SJSA1 (cell line): ENCODE data around the gene IGF2R. TPM values are rescaled to one million over a fixed set of nuclear protein-coding genes. Genes with fewer than 3 reads are reported as not detected.

Experiments
- DNase-seq, 2 experiments: peaks; one replicate each; pipeline ENCODE4 v3.0.0-alpha.2; 2015 to 2020; ENCODE audit warnings: low spot score in 2 of 2, low read depth in 1 of 2
- H3K27ac ChIP-seq: fragments of 250-450 bp; sonication (Bioruptor Pico); 2 replicates; pipeline ENCODE4 v1.5.1; 2020; ENCODE audit warnings: mild to moderate bottlenecking, moderate library complexity
- H3K27me3 ChIP-seq: fragments of 250-450 bp; sonication (Bioruptor Pico); replicated peaks from 2 replicates; pipeline ENCODE4 v1.5.1; 2020; ENCODE audit warnings: mild to moderate bottlenecking, moderate library complexity
- H3K36me3 ChIP-seq: fragments of 250-450 bp; sonication (Bioruptor Pico); 2 replicates; pipeline ENCODE4 v1.5.1; 2020; ENCODE audit warnings: mild to moderate bottlenecking
- H3K4me1 ChIP-seq: fragments of 250-450 bp; sonication (Bioruptor Pico); replicated peaks from 2 replicates; pipeline ENCODE4 v1.6.1; 2021; ENCODE audit warnings: mild to moderate bottlenecking
- H3K4me3 ChIP-seq: fragments of 250-450 bp; sonication (Bioruptor Pico); 2 replicates; pipeline ENCODE4 v1.5.1; 2020; ENCODE audit warnings: mild to moderate bottlenecking
- H3K9me3 ChIP-seq: fragments of 250-450 bp; sonication (Bioruptor Pico); replicated peaks from 2 replicates; pipeline ENCODE4 v1.5.1; 2020; ENCODE audit warnings: mild to moderate bottlenecking
- total RNA-seq: library from RNA; depleted of rRNA; stranded (reverse); fragments of >200 nt; shearing (Covaris generic); gene quantifications from 2 replicates; pipeline ENCODE4 v1.2.3, GENCODE V29; 2014

IGF2R gene
- total RNA-seq, 1 experiment from 2014 or later = 54.7 TPM

DNA sequence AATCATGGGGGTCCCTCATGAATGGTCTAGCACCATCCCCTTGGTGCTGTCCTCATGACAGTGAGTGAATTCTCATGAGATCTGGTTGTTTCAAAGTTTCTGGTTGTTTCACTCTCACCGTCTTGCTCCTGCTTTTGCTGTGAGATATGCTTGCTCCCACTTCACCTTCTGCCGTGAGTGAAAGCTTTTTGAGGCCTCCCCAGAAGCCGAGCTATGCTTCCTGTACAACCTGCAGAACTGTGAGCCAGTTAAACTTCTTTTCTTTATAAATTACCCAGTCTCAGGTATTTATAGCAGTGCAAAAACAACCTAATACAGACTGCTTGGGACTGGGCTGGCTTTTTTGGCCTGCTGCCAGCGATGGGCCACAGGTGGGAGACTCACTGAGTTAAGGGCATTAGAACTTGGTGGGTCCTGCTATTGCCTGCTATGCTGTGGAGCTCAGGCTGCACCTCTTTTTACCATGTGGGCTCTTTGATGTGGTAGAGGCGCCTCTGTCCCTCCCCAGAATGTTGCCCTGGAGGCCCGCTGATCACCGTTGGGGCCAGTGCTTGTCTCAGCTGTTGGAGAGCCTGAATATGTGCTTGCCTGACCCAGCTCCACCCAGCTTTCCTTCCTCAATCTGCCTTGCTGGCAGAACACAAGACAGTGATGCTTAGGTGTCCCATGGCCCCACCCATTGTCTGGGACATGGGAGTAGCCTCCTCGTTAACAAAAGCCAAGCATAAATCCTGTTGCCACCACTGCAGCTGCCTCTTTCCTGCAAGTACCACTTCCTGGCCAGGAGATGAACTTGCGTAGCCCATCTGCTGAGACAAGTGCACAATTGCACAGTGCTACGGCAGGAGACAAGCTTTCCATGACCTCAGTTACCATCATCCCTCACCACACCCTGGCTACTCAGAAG, 47.1 kb downstream of the IGF2R start:
- Histone ChIP-seq H3K27me3 (no peaks in the 10 kb centered on the region), H3K4me1 (no peaks in the 10 kb centered on the region), H3K36me3 (peaks cover 28% of the 10 kb centered on the region), H3K4me3 (no peak overlapping the region), H3K27ac (no peak overlapping the region), H3K9me3 (no peaks in the 10 kb centered on the region)
- no peak for DNase-seq

- H3K27ac ChIP-seq = no peak overlapping the region
- no peak overlapping the region for H3K4me3 ChIP-seq
- H3K27me3 ChIP-seq = no peaks in the 10 kb centered on the region
- H3K4me1 ChIP-seq = no peaks in the 10 kb centered on the region
- peaks cover 27% of the 10 kb centered on the region for H3K36me3 ChIP-seq
- no peaks in the 10 kb centered on the region for H3K9me3 ChIP-seq
- no peak for DNase-seq
These were observed 53.2 kb downstream of the IGF2R start for GRCh38 chr6:160022101-160022500.

- Histone ChIP-seq H3K4me1 (no peaks in the 10 kb centered on the region), H3K27me3 (no peaks in the 10 kb centered on the region), H3K4me3 (no peak overlapping the region), H3K36me3 (peaks cover 31% of the 10 kb centered on the region), H3K27ac (no peak overlapping the region), H3K9me3 (no peaks in the 10 kb centered on the region)
- no peak for DNase-seq
These were observed 53.9 kb downstream of the IGF2R start for GRCh38 chr6:160022793-160023192.

GRCh38 chr6:160024152-160024551, 55.3 kb downstream of the IGF2R start:
- peaks cover 35% of the 10 kb centered on the region for H3K36me3 ChIP-seq
- no peak for DNase-seq
- H3K4me3 ChIP-seq = no peak overlapping the region
- no peak overlapping the region for H3K27ac ChIP-seq
- H3K9me3 ChIP-seq = no peaks in the 10 kb centered on the region
- H3K27me3 ChIP-seq = no peaks in the 10 kb centered on the region
- H3K4me1 ChIP-seq = no peaks in the 10 kb centered on the region

- no peak for DNase-seq
- H3K9me3 ChIP-seq = no peaks in the 10 kb centered on the region
- H3K36me3 ChIP-seq = peaks cover 62% of the 10 kb centered on the region
- H3K4me1 ChIP-seq = peaks cover 16% of the 10 kb centered on the region
- no peak overlapping the region for H3K27ac ChIP-seq
- no peaks in the 10 kb centered on the region for H3K27me3 ChIP-seq
- no peak overlapping the region for H3K4me3 ChIP-seq
These were observed 58.2 kb downstream of the IGF2R start for GRCh38 chr6:160027076-160027475.

DNA sequence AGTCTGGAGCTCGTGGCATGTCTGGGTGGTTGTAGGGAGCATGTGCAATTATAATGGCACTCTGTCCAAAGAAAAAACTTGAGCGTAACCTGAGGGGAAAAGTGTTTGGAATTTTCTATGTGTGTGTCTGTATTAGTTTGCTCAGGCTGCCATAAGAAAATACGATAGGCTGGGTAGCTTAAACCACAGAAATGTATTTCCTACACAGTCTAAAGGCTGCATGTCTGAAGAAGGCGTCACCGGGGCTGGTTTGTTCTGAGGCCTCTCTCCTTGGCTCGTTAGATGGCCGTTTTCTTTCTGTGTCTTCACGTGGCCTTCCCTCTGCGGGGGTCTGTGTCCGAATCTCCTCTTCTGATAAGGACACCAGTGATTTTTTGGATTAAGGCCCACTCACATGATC, 59.0 kb downstream of the IGF2R start:
- no peak overlapping the region for H3K27ac ChIP-seq

DNA sequence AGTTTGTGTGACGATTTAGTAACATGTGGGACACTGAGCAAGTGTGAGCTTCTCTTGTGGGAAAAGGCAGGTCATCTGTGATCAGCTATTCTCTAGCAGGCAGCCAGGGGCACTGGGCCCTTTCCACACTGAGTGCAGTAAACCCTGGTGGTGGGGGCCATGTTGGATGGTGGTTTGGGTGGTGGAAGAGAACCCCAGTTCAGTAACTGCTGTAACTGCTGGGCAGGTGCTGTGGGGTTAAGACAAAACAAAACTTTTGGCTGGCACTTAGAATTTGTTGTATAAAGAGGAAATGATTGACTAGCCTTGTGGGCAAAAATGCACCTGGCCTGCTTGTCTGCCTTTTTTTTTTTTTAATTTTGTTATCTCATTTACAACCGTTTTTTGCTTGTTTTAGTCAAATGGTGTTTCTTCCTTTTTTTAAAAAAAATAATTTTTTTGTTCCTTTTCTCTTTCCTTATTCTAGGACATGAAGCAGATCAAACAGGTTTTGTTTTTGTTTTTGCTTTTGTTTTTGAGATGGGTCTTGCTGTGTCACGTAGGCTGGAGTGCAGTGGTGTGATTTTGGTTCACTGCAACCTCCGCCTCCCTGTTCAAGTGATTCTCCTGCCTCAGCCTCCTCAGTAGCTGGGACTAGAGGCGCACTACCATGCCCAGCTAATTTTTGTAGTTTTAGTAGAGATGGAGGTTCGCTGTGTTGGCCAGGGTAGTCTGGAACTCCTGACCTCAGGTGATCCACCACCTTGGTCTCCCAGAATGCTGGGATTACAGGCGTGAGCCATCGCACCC, 59.8 kb downstream of the IGF2R start:
- no peak overlapping the region for H3K4me3 ChIP-seq
- no peak overlapping the region for H3K27ac ChIP-seq
- peaks cover 78% of the 10 kb centered on the region for H3K36me3 ChIP-seq
- H3K9me3 ChIP-seq = no peaks in the 10 kb centered on the region
- peaks cover 16% of the 10 kb centered on the region for H3K4me1 ChIP-seq
- H3K27me3 ChIP-seq = no peaks in the 10 kb centered on the region
- DNase-seq = no peak

More for the DNA sequence above, 59.0 kb downstream of the IGF2R start:
- DNase-seq = no peak
- Histone ChIP-seq H3K4me1 (peaks cover 16% of the 10 kb centered on the region), H3K27me3 (no peaks in the 10 kb centered on the region), H3K36me3 (peaks cover 70% of the 10 kb centered on the region), H3K4me3 (no peak overlapping the region), H3K9me3 (no peaks in the 10 kb centered on the region)

- DNase-seq = no peak
- peaks cover 85% of the 10 kb centered on the region for H3K36me3 ChIP-seq
- H3K9me3 ChIP-seq = no peaks in the 10 kb centered on the region
- no peaks in the 10 kb centered on the region for H3K27me3 ChIP-seq
- peak overlapping the region; percentile 54 for H3K27ac ChIP-seq
- peaks cover 19% of the 10 kb centered on the region for H3K4me1 ChIP-seq
- no peak overlapping the region for H3K4me3 ChIP-seq
These were observed 60.6 kb downstream of the IGF2R start for GRCh38 chr6:160029525-160029924.

DNA sequence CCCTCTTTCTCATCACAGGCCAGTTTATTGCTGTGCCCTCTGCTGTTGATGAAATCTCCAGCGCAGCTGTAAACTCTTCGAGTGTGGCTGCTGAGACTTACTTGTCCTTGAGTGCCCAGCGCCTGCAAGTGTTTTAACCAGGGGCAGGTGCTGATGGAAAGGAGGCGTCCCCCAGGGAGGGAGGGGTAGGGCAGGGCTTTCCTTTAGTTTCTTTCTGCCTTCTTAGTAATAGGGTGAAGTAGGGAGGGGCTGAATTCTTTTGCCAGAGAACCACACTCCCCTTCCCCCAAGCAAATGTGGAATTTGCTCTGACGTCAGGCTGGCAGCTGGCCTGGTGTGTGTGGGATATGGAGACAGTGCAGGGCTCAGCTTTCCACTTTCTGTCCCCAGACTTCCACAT, 61.2 kb downstream of the IGF2R start:
- H3K9me3 ChIP-seq = no peaks in the 10 kb centered on the region
- H3K27me3 ChIP-seq = no peaks in the 10 kb centered on the region
- peaks cover 19% of the 10 kb centered on the region for H3K4me1 ChIP-seq
- H3K27ac ChIP-seq = peak overlapping the region; percentile 54
- no peak overlapping the region for H3K4me3 ChIP-seq
- H3K36me3 ChIP-seq = peaks cover 86% of the 10 kb centered on the region
- peak; percentile 88 to 95 for DNase-seq

DNA sequence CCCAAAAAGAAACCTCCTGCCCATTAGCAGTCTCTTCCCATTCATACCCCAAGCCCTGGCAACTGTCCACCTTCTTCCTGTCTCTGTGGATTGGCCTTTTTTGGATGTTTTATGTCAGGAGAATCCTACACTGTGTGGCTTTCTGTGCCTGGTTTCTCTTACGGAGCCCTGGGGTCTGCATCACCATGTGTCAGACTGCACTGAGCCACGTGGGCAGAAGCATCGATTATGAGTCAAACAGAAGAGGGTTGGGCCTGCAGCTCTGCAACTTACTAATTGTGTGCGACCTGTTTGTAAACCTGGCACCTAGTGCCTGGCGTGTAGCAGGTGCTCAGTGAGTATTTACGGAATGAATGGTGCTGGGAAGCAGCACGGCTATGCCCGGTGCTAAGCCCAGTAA, 62.6 kb downstream of the IGF2R start:
- no peaks in the 10 kb centered on the region for H3K9me3 ChIP-seq
- DNase-seq = no peak
- H3K27me3 ChIP-seq = no peaks in the 10 kb centered on the region
- no peak overlapping the region for H3K4me3 ChIP-seq
- H3K27ac ChIP-seq = no peak overlapping the region; the same call in 1 of the 2 replicates
- H3K4me1 ChIP-seq = peaks cover 22% of the 10 kb centered on the region
- H3K36me3 ChIP-seq = peaks cover 91% of the 10 kb centered on the region

DNA sequence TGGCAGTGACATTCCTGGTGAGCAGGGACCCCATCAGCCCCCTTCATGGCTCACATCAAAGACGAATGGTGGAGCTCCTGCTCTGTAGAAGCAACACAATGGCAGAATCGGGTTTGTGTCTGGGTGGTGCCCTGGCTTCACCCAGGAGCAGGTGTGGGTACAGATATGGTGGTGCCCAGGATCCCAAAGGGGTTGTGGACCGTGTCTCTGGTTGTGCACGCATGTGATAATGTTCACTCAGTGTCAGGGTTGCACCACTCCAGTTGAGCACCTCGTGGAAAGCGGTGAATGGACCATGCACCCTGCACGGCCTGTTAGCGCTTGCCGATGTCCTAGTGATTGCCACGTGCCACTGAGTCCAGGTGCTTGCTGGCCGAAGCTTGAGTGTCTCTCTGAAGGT, 63.0 kb downstream of the IGF2R start:
- Histone ChIP-seq H3K9me3 (no peaks in the 10 kb centered on the region), H3K27me3 (no peaks in the 10 kb centered on the region), H3K36me3 (peaks cover 89% of the 10 kb centered on the region), H3K27ac (no peak overlapping the region), H3K4me1 (peaks cover 26% of the 10 kb centered on the region), H3K4me3 (no peak overlapping the region)
- DNase-seq = no peak

DNA sequence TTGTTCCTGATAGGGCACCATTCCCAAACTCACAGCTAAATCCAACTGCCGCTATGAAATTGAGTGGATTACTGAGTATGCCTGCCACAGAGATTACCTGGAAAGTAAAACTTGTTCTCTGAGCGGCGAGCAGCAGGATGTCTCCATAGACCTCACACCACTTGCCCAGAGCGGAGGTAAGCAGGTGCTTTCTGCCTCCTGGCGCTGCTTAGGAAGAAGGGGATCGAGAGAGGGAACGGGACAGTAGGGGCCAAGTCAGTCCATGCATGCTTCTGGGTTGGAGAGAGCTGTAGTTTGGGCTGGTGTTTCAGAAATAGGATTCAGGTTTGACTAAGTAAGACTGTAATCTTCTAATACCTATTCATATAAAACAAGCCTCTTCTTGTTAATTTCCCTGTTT, 63.7 kb downstream of the IGF2R start:
- no peak overlapping the region for H3K27ac ChIP-seq
- DNase-seq = no peak
- H3K9me3 ChIP-seq = no peaks in the 10 kb centered on the region
- no peak overlapping the region for H3K4me3 ChIP-seq
- H3K27me3 ChIP-seq = no peaks in the 10 kb centered on the region
- H3K36me3 ChIP-seq = peaks cover 86% of the 10 kb centered on the region
- peaks cover 30% of the 10 kb centered on the region for H3K4me1 ChIP-seq

GRCh38 chr6:160034036-160034930, 65.4 kb downstream of the IGF2R start:
- no peak for DNase-seq
- no peak overlapping the region for H3K27ac ChIP-seq
- H3K36me3 ChIP-seq = peaks cover 81% of the 10 kb centered on the region
- H3K27me3 ChIP-seq = no peaks in the 10 kb centered on the region
- H3K4me1 ChIP-seq = peaks cover 30% of the 10 kb centered on the region
- no peak overlapping the region for H3K4me3 ChIP-seq
- H3K9me3 ChIP-seq = no peaks in the 10 kb centered on the region
